UCSD-AML1 (cell line): ENCODE measurements around the gene TSPAN10.

Experiments used
- DNase-seq: peaks from one replicate; lab custom pipeline; 2025; ENCODE audit not compliant: unreplicated experiment; lab: John Stamatoyannopoulos, UW

The TSPAN10 gene

DNA sequence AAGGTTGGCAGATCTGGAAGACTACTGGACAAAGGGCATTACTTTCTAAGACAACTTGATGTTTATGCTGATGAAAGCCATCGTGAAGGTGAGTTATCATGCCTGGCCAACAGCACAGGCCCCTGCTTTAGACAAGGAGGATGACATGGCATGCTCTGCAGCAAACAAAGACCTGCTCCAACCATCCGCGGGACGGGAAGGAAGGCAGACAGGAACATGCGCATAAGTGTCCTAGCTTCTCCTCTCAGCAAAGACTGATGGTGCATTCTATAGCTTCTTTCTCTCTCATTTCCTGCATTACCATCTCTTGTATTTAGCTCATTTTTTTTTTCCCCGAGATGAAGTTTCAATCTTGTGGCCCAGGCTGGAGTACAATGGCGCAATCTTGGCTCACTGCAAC lies 5.5 kb upstream of the TSPAN10 start:
- DNase-seq = no peak

DNA sequence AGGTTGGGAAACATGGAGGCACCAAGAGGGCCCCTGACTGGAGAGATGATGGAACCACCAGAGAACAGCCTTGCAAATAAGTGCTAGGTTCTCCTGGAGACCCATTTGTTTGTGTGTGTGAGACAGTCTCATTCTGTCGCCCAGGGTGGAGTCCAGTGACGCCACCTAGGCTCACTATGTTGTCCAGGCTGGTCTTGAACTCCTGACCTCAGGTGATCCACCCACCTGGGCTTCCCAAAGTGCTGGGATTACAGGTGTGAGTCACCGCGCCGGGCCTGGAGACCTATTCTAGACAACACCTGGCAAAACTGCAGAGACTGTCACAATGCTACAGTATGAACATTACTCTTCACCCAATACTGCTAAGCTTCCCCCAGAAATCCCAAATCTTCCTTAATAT lies 1.6 kb upstream of the TSPAN10 start:
- DNase-seq = no peak

DNA sequence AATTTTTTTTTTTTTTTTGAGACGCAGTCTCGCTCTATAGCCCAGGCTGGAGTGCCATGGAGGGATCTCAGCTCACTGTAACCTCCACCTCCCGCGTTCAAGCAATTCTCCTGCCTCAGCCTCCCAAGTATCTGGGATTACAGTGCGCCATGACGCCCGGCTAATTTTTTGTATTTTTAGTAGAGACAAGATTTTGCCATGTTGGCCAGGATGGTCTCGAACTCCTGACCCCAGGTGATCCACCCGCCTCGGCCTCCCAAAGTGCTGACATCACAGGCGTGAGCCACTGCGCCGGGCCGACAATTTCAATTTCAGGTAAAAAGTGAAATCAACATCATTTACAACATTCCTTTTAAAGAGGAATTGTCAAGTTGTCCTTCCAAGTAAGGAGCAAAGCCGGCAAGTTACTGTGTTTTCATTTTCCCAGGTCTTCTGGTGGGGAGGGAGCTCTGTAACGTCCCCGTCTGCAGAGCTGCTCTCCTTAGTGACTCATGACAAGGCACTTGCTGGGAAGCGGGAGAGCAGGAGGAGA lies 957 bp upstream of the TSPAN10 start:
- no peak for DNase-seq

DNA sequence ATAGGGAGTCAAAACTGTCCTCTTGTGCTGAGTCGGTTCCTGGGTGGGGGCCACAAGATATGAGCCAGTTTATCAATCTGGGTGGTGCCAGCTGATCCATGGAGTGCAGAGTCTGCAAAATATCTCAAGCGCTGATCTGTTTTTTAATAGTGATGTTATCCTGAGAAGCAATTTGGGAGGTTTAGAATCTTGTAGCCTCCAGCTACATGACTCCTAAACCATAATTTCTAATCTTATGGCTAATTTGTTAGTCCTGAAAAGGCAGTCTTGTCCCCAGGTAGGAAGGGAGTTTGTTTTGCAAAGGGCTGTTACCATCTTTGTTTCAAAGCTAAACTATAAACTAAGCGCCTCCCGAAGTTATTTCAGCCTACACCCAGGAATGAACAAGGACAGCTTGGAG lies 1.7 kb downstream of the TSPAN10 start:
- DNase-seq = no peak

DNA sequence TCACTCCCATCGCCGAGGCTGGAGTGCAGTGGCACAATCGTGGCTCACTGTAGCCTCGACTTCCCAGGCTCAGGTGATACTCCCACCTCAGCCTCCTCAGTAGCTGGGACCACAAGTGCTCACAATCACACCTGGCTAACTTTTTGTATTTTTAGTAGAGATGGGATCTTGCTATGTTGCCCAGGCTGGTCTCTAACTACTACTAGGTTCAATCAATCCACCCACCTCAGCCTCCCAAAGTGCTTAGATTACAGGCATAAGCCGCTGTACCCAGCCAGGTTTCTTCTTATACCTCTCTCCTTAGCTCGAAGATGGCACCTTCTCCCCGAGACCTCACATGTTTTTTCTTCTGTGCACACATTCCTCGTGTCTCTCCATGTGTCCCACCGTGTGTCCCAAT lies 3.0 kb downstream of the TSPAN10 start:
- DNase-seq = no peak

GRCh38 chr17:81641825-81642489 lies 5.0 kb downstream of the TSPAN10 start:
- no peak for DNase-seq

GRCh38 chr17:81644496-81644895 lies 7.5 kb downstream of the TSPAN10 start:
- DNase-seq = no peak

DNA sequence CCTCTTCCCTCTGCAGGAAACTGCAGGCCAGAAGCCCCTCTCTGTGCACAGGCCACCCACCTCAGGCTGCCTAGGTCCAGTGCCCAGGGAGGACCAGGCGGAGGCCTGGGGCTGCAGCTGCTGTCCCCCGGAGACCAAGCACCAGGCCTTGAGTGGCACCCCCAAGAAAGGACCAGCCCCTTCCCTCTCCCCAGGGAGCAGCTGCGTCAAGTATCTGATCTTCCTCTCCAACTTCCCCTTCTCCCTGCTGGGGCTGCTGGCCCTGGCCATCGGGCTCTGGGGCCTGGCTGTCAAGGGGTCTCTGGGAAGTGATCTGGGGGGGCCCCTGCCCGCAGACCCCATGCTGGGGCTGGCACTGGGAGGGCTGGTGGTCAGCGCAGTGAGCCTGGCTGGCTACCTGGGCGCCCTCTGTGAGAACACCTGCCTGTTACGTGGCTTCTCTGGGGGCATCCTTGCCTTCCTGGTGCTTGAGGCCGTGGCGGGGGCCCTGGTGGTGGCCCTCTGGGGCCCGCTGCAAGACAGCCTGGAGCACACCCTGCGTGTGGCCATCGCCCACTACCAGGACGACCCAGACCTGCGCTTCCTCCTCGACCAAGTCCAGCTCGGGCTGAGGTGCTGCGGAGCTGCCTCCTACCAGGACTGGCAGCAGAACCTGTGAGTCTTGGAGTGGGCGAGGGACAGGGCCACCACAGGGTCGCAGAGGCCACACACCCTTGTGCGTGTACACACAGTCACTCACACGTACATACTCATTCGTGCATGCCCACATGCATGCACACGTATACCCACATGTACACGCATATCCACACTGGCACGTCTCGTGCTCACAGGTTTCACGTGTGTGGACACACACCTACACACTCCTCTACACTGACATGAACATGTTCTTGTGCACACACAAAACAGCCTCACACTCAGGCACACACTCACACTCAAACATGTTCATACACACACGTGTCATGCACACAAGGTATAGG lies 8.3 kb downstream of the TSPAN10 start:
- no peak for DNase-seq

GRCh38 chr17:81646869-81647600 lies 10.0 kb downstream of the TSPAN10 start:
- no peak for DNase-seq

DNA sequence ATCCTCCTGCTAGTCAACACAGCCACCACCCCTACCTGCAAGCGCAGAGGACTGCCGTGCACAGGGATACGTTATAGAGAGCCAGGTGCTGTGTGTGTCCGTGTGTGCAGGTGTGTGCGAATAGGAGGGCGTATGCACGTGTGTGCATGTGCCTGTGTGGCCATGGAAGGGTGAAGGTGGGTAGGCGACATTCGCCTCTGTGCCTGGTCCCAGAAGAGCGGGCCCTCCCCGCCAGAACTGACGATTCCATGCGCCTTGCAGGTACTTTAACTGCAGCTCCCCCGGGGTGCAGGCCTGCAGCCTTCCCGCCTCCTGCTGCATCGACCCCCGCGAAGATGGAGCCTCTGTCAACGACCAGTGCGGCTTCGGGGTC lies 10.6 kb downstream of the TSPAN10 start:
- DNase-seq = no peak

DNA sequence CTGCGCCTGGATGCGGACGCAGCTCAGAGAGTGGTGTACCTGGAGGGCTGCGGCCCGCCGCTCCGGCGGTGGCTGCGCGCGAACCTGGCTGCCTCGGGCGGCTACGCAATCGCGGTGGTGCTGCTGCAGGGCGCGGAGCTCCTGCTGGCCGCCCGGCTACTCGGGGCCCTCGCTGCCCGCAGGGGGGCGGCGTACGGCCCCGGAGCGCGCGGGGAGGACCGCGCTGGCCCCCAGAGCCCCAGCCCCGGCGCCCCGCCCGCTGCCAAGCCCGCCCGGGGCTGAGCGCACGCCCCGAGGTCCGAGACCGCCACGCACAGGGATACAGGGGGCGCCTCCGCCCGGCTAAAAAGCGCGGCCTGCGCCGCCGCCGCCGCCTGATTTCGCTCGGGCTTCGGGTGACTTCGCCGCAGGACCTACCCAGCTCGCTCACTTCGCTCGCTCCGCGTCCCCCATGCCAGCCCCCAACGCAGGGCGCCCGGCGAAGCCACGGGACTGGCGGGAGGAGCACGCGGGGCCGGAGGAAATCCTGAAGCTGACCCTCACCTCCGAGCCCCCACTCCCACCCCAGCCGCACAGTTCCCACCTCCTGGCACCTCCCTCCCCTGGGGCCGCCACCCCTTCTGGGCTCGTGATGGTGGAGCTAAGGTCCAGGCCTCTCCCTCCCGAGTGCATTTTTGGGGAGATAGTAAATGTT lies 11.2 kb downstream of the TSPAN10 start:
- DNase-seq = no peak

GRCh38 chr17:81648707-81649085 lies 11.7 kb downstream of the TSPAN10 start:
- no peak for DNase-seq

DNA sequence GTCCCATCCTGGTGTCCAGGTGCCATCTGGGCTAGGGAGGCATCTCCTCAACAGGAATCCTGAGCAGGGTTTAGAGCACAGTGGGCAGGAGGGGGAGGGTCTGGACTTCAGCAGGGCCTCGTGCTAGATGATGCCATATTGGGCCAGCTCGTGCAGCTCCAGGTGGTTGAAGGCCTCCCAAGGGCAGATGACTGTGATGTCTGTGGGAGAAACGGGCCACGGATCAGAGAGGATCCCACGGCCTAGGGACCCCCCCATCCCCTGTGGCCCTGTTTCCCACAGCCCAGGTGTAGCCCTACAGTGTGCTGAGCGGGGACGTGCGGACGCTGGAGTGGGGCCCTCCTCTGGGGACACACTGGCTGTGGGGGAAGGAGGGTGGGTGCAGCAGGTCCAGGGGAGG lies 14.0 kb downstream of the TSPAN10 start:
- no peak for DNase-seq

DNA sequence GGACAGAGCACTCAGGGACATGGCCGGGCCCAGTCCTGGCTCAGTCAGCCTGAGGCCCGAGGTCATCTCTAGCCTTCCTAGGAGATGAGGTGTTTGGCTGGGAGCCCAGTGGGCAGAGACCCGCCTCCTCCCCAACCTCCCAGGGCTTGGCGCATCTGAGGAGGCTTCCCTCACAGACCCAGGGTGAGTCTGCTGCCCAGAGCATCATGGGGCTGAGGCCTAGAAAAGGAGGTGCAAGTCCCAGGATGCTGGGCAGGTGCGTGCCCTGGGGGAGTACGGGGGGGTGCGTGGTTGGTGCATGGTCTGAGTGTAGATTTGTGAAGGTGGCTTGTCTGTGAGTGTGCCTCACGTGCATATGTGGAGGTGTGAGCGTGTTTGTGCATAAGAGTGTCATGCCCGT lies 14.7 kb downstream of the TSPAN10 start:
- DNase-seq = no peak

DNA sequence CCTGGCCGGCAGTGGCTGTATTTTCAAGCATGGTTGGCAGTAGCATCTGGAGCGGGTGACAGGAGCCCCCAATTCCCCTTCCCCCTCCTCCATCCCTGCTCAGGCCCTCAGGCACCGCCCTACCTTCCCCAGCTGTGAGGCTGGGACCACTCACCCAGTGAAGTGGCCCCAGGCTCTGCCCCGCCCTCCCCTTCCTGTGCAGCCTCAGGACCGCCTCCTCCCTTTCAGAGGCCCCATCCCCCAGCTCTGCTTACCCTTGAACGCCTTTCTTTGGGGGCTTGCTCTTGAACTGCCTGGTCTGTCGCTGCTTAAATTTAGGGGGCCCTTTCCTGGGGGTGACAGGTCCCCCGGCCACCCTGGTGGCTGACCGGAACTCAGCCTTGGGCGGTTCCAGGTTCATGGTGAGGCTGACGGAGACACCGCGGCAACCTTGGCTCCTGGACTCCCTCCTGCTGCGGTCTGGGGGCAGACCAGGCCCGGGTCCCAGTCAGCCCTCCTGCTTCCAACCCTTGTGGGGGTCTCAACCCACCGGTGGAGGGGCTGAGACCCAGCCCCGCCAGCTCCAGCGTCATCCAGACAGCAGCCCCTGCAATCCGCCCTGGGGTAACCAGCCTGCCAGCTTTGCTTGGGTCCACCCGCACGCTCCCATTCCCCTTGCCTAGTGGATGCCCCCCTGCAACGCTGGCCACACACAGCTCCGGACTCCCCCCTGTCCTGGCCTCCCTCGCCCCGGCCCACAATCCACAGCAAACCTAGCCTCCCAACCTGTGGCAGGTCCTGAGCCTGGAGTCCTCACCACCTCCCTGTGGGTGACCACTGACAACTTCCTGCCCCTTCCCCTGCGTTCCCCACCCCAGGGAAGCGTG lies 16.1 kb downstream of the TSPAN10 start:
- DNase-seq = peak; percentile 47

- DNase-seq = no peak
These were observed 18.6 kb downstream of the TSPAN10 start for GRCh38 chr17:81655378-81656117.

DNA sequence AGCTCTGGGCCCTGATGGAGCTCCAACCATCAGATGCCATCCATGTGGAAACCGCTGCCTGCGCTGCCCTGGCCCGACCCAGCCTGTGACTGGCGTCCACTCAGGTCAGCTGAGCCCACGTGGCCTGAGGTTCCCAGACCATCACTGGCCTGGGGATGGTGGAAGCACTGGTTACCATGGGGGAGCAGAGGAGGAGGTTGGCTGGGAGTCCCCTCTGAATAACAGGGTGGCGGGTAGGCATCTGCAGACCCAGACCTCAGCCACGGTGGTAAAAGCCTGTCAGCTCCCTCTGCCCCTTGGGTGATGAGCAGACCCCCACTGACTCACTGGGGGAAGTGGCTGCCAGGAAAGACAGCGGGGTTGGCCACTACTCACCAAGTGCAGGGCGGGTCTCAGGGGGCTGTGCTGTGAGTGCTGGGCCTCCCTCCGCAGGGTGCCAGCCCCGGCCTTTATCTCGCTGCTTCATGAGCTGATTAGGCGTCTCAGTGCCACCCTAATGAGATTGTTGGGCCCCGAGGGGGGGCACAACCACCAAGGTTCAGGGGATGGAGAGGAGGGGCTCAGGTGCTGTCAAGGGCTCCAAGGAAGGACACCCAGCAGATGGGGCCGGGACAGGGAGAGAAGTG lies 19.2 kb downstream of the TSPAN10 start, which contains the start of gene PDE6G:
Gene PDE6G (minus strand): TSS at position 425 of the 626 bp plus-strand sequence. CDS start 3,237 bp downstream, outside the sequence.
- no peak for DNase-seq

- no peak for DNase-seq
These were observed 19.8 kb downstream of the TSPAN10 start for GRCh38 chr17:81656835-81657234.

DNA sequence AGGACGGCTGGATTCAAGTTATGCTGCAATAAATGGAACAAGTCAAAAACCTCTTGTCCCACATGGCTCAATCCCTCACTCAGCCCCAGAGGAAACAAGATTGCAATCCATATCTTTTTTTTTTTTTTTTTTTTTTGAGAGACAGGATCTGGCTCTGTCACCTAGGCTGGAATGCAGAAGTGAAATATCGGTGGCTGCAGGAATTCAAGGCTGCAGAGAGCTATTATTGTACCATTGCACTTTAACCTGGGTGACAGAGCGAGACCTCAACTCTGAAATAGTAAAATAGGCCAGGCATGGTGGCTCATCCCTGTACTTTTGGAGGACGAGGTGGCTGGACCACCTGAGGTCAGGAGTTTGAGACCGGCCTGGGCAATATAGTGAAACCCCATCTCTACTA lies 22.0 kb downstream of the TSPAN10 start:
- DNase-seq = no peak
